Transverse colon (tissue), 4 donors: ENCODE results near the gene ECM2. TPM values are rescaled to one million over a fixed set of nuclear protein-coding genes. Genes with fewer than 3 reads are reported as not detected.

Source experiments
- DNase-seq: peaks from one replicate; pipeline ENCODE4 v3.0.0-alpha.2; 2019
- H3K27ac ChIP-seq, 4 donors: fragments of 200-600 bp; sonication (generic); 2 replicates each; pipeline ENCODE4 v1.5.1; 2016 to 2018; ENCODE audit warnings: inconsistent platforms in 4 of 4
- H3K27me3 ChIP-seq: fragments of 200-600 bp; sonication (generic); 2 replicates; pipeline ENCODE4 v1.5.1; 2017; ENCODE audit warnings: inconsistent platforms
- H3K36me3 ChIP-seq, 4 donors: fragments of 200-600 bp; sonication (generic); 2 replicates each; pipeline ENCODE4 v1.5.1; 2017 to 2019; ENCODE audit warnings: inconsistent platforms in 4 of 4
- H3K4me1 ChIP-seq, 4 donors: fragments of 200-600 bp; sonication (generic); 2 replicates each; pipeline ENCODE4 v1.5.1; 2017 to 2020; ENCODE audit warnings: inconsistent platforms in 4 of 4
- H3K4me3 ChIP-seq, 4 donors: fragments of 200-600 bp; sonication (generic); 1 replicate in 1 of 4; 2 replicates in 3 of 4; pipeline versions ENCODE4 v1.5.1 to v1.6.1; 2017 to 2019; ENCODE audit warnings: inconsistent platforms in 4 of 4
- H3K9me3 ChIP-seq, 2 donors: fragments of 200-600 bp; sonication (generic); 2 replicates each; pipeline ENCODE4 v1.5.1; 2017 to 2019; ENCODE audit warnings: inconsistent platforms in 2 of 2
- CTCF ChIP-seq, 5 experiments: fragments of 200-600 bp in 3 of 5; fragments of 450-650 bp in 2 of 5; sonication (generic) in 3 of 5; IDR thresholded peaks; 1 replicate in 2 of 5; 2 replicates in 3 of 5; pipeline ENCODE4 v1.5.1; 2016 to 2017; ENCODE audit warnings: antibody characterized with exemption in 5 of 5, inconsistent platforms in 3 of 5, mild to moderate bottlenecking in 2 of 5, moderate library complexity in 1 of 5
- EP300 ChIP-seq: sonication (generic); formaldehyde crosslinking; IDR thresholded peaks from one replicate; pipeline ENCODE4 v1.6.1; 2017; ENCODE audit warnings: antibody characterized with exemption, low read depth
- POLR2A ChIP-seq: fragments of 450-650 bp; IDR thresholded peaks from one replicate; pipeline ENCODE4 v1.6.1; 2016; ENCODE audit warnings: antibody characterized with exemption, mild to moderate bottlenecking, moderate library complexity
- POLR2AphosphoS5 ChIP-seq, 3 donors: sonication (generic); formaldehyde crosslinking; IDR thresholded peaks; one replicate each; pipeline ENCODE4 v1.6.1; 2016; ENCODE audit warnings: antibody characterized with exemption in 3 of 3
- WGBS, 2 donors: methylation state at CpG; one replicate each; pipeline ENCODE4 v1.1.5; 2018; ENCODE audit warnings: low coverage in 1 of 2; 5-methylcytosine and 5-hydroxymethylcytosine counted together
- in situ Hi-C, 4 donors: fragments of 200-750 bp; cut with MboI; loops; one replicate each; pipeline versions ENCODE4 v1.15.0 to v1.15.1; 2017; ENCODE audit warnings: low sequenced_read_pairs in 3 of 4, low pct_ligation_motif_present in 1 of 4, low pct_unique_long_range_greater_than_20kb in 1 of 4
- intact Hi-C: fragments of 100-400 bp; cut with DNase I; formaldehyde crosslinking; loops from one replicate; pipeline ENCODE4 v1.15.1; 2023; ENCODE audit warnings: low total_unique reads
- small RNA-seq, 4 donors: library from RNA; depleted of rRNA; stranded (forward); fragments of <200 nt; gene quantifications; one replicate each; pipeline ENCODE3, GENCODE V24; 2016
- total RNA-seq, 4 donors: library from RNA; depleted of rRNA; stranded (reverse); fragments of >200 nt; gene quantifications; one replicate each; pipeline ENCODE4 v1.1.0, GENCODE V29; 2016

The ECM2 gene
- total RNA-seq, 4 donors from 2014 or later: 0.37 to 7.2 (median 3.1) TPM

DNA sequence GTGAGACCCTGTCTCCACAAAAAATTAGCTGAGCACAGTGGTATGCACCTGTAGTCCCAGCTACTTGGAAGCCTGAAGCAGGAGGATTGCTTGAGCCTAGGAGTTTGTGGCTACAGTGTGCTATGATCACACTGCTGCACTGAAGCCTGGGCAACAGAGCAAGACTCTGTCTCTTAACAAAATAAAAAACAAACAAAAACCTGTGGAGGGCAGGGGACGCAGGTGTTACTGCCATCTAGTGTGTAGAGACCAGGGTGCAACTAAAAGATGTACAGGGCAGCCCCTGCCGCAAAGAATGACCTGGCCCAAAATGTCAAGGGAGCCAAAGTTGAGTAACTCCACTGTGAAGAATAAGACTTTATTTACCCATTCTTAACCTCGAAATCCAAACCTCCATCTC, 80.6 kb downstream of the ECM2 start:
- H3K27me3 ChIP-seq: no peaks in the 10 kb centered on the region
- in situ Hi-C loops (no loop called here), intact Hi-C loops (no loop called here)
- no peaks in the 10 kb centered on the region for H3K4me1 ChIP-seq
- H3K9me3 ChIP-seq: no peaks in the 10 kb centered on the region
- H3K27ac ChIP-seq: no peak overlapping the region
- H3K36me3 ChIP-seq: no peaks in the 10 kb centered on the region
- WGBS, 2 donors: 80 to 88% methylated on average over 1 to 3 of the region's 3 CpGs
- no peak for DNase-seq
- H3K4me3 ChIP-seq: no peak overlapping the region
- TF ChIP-seq POLR2AphosphoS5 (IDR thresholded peaks at IDR 0.05) (no peak), EP300 (no peak), CTCF (IDR thresholded peaks at IDR 0.05) (peak in 2 of 5 experiments; percentile 17 to 20), POLR2A (no peak)

DNA sequence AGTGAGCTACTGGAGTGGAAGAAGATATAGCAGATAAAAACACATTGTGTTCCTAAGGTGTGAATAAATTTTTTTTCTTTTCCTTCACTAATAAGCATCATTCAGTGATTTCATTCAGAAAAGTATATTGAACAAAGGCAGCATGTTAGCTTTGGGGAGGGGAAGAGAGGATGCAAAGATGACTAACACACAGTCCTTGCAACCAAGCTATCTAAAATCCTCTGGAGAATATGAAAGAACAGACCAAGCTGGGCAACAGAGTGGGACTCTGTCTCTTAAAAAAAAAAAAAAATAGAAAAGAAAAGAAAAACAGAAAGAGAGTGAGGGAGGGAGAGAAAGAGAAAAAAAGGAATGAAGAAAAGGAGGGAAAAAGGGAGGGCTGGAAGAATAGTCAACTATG, 89.3 kb downstream of the ECM2 start:
- H3K4me3 ChIP-seq: no peak overlapping the region
- DNase-seq: no peak
- no peaks in the 10 kb centered on the region for H3K9me3 ChIP-seq
- H3K4me1 ChIP-seq: no peaks in the 10 kb centered on the region
- H3K36me3 ChIP-seq: no peaks in the 10 kb centered on the region
- no peak overlapping the region for H3K27ac ChIP-seq
- in situ Hi-C loops (loop anchor here in 3 of 4 donors (10.0 to 25.0 kb wide), 3 partner anchors 102 to 309 kb away; partner anchors contain the start of genes CENPP (in 1 of the 3) and NOL8 (in 1 of the 3)), intact Hi-C loops (no loop called here)
- no peaks in the 10 kb centered on the region for H3K27me3 ChIP-seq
- TF ChIP-seq POLR2AphosphoS5 (IDR thresholded peaks at IDR 0.05) (no peak), EP300 (no peak), CTCF (IDR thresholded peaks at IDR 0.05) (no peak), POLR2A (no peak)

Small RNA genes within 50 kb of the gene (small RNA-seq; reads per million reads assigned to genes)
- gene AL157827.1: 0 reads per million in 4 donors
- gene MIR4670: 0 reads per million in 4 donors

Other genes starting within 250 kb of the ECM2 start
- gene IARS1, start 242.3 kb downstream of the ECM2 start, total RNA-seq: 10 to 100 TPM; 25.4 to 70.7 (median 48.0) TPM
- gene NOL8, start 210.6 kb downstream of the ECM2 start, total RNA-seq: 10 to 100 TPM; 17.6 to 86.2 (median 24.3) TPM
- gene CENPP, start 210.0 kb downstream of the ECM2 start, total RNA-seq: 1 to 10 TPM in 3 of 4 donors, under 1 TPM in 1; 0.37 to 7.1 (median 3.2) TPM
- gene OGN, start 131.4 kb downstream of the ECM2 start, total RNA-seq: 10 to 100 TPM in 1 of 4 donors, 1 to 10 TPM in 3; 7.2 to 18.7 (median 7.7) TPM
- gene OMD, start 111.5 kb downstream of the ECM2 start, total RNA-seq: 1 to 10 TPM in 2 of 4 donors, under 1 TPM in 1, not detected in 1; 0.80 to 6.7 (median 2.2) TPM
- 100 to 1,000 TPM in 1 of 4 donors, 1 to 10 TPM in 3; 1.5 to 102 (median 3.9) TPM for gene ASPN, start 53.5 kb downstream of the ECM2 start, total RNA-seq
- gene IPPK, start 134.1 kb upstream of the ECM2 start, total RNA-seq: 10 to 100 TPM in 2 of 4 donors, 1 to 10 TPM in 2; 6.2 to 12.2 (median 10.1) TPM
- 10 to 100 TPM; 15.7 to 29.3 (median 19.7) TPM for gene BICD2, start 228.8 kb upstream of the ECM2 start, total RNA-seq